ENCODE measurements around the gene ZNF536. TPM values are rescaled to one million over a fixed set of nuclear protein-coding genes. Genes with fewer than 3 reads are reported as not detected.
"Not testable (repeated sequence)": the region's sequence is repeated elsewhere in the genome, so short reads cannot be mapped to it uniquely, and the experiment has no call there.

The ZNF536 gene
- total RNA-seq, 1 experiment from 2014 or later: not detected

DNA sequence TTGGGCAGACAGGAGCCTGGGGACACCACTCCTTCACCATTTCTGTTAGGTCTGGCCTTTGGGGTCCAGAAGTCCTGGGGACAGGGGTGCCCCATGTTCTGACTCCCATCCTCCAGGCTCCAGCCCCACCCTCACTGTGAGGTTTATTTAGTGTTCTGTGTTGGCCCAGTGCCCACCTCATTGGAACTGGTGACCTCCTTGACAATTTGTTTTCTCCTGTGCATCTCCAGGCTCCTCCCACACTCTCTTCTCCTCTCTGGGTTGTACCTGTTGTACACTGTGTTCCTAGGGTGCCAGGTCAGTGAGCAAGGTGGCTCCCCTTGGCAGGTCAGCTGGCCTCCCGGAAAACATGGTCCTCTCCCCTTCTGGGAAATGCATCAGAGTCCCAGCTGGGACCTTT is 110.8 kb downstream of the ZNF536 start:
- Histone ChIP-seq H3K14ac (ENCODE audit: insufficient read depth, low read length) (no peak overlapping the region), H3K56ac (ENCODE audit: insufficient read length, low read depth, low read length) (no peak overlapping the region)
- WGBS (ENCODE audit: extremely low coverage, insufficient read length, low lambda C conversion rate): no CpG with 5 or more reads among the region's 1 CpG

DNA sequence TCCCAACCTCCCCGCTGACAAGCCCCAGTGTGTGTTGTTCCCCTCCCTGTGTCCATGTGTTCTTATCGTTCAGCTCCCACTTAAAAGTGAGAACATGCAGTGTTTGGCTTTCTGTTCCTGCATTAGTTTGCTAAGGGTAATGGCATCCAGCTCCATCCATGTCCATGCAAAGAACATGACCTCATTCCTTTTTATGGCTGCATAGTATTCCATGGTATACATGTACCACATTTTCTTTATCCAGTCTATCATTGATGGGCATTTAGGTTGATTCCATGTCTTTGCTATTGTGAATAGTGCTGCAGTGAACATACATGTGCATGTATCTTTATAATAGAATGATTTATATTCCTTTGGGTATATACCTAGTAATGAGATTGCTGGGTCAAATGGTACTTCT is 114.1 kb downstream of the ZNF536 start:
- WGBS (ENCODE audit: extremely low coverage, insufficient read length, low lambda C conversion rate): no CpG with 5 or more reads among the region's 2 CpGs
- not testable (repeated sequence) for H3K27ac Mint-ChIP-seq

More for the DNA sequence above, 110.8 kb downstream of the ZNF536 start:
- Histone ChIP-seq H2BK15ac (ENCODE audit: low read depth, low read length) (no peak overlapping the region), H3K23me2 (ENCODE audit: insufficient read length, low read depth, low read length, poor library complexity, severe bottlenecking) (no peaks in the 10 kb centered on the region), H4K20me1 (ENCODE audit: control insufficient read depth, insufficient read depth, insufficient read length) (no peaks in the 10 kb centered on the region), H3K27ac (ENCODE audit: insufficient read length, low read depth, low read length) (no peak overlapping the region), H2AK5ac (ENCODE audit: insufficient read length, low read length) (no peak overlapping the region), H3K18ac (ENCODE audit: insufficient read length, low read depth, low read length) (no peak overlapping the region), H4K91ac (ENCODE audit: insufficient read length, low read depth, low read length) (no peak overlapping the region), H2AFZ (ENCODE audit: low read length) (no peak overlapping the region), H2BK12ac (ENCODE audit: insufficient read length, low read depth, low read length) (no peak overlapping the region), H3K23ac (ENCODE audit: insufficient read length, low read depth, low read length) (no peak overlapping the region), H3K9ac (ENCODE audit: extremely low read depth, insufficient read length, low read length) (no peak overlapping the region), H3T11ph (ENCODE audit: low read length) (no peak overlapping the region), H3K4me2 (ENCODE audit: insufficient read depth, insufficient read length, low read length) (no peak overlapping the region), H3K79me1 (ENCODE audit: insufficient read depth, low read depth, low read length, poor library complexity, severe bottlenecking) (no peaks in the 10 kb centered on the region), H2BK120ac (ENCODE audit: low read depth, low read length, poor library complexity, severe bottlenecking) (no peak overlapping the region), H3K4me1 (ENCODE audit: insufficient read depth, low read length) (no peaks in the 10 kb centered on the region), H4K8ac (replicated peaks; ENCODE audit: insufficient read length, low read depth, low read length) (no peak overlapping the region), H2BK5ac (ENCODE audit: insufficient read length, low read length) (no peak overlapping the region), H3K27me3 (ENCODE audit: insufficient read depth, low read length) (no peaks in the 10 kb centered on the region), H2BK20ac (ENCODE audit: low read depth, low read length, poor library complexity, severe bottlenecking) (no peak overlapping the region), H3K79me2 (ENCODE audit: insufficient read depth, low read length) (no peaks in the 10 kb centered on the region; the same call in 1 of the 2 replicates), H4K5ac (ENCODE audit: insufficient read length, low read depth, low read length) (no peak overlapping the region), H3K9me3 (ENCODE audit: control insufficient read depth, low read depth, low read length) (no peaks in the 10 kb centered on the region), H3K4ac (ENCODE audit: low read depth, low read length) (no peak overlapping the region)
- Mint-ChIP-seq H3K4me3 (no peak overlapping the region), H3K27ac (no peak overlapping the region), H3K36me3 (ENCODE audit: insufficient read depth in 1 of 3, low read depth in 3 of 3) (no peaks in the 10 kb centered on the region), H3K4me1 (0 out of 4 replicates have a peak, but pooled peaks cover 0 to 7% of the 10 kb centered on the region in 2 experiments), H3K9me3 (no peaks in the 10 kb centered on the region; a peak in 2 of 5 replicates), H3K27me3 (ENCODE audit: low read depth) (peaks cover 7% of the 10 kb centered on the region)
- TF ChIP-seq, protein P1, sequence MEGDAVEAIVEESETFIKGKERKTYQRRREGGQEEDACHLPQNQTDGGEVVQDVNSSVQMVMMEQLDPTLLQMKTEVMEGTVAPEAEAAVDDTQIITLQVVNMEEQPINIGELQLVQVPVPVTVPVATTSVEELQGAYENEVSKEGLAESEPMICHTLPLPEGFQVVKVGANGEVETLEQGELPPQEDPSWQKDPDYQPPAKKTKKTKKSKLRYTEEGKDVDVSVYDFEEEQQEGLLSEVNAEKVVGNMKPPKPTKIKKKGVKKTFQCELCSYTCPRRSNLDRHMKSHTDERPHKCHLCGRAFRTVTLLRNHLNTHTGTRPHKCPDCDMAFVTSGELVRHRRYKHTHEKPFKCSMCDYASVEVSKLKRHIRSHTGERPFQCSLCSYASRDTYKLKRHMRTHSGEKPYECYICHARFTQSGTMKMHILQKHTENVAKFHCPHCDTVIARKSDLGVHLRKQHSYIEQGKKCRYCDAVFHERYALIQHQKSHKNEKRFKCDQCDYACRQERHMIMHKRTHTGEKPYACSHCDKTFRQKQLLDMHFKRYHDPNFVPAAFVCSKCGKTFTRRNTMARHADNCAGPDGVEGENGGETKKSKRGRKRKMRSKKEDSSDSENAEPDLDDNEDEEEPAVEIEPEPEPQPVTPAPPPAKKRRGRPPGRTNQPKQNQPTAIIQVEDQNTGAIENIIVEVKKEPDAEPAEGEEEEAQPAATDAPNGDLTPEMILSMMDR (conservative IDR thresholded peaks at IDR 0.05): no peak
- no peak for DNase-seq

More for the DNA sequence above, 114.1 kb downstream of the ZNF536 start:
- not testable (repeated sequence) for H3K9ac ChIP-seq (ENCODE audit: extremely low read depth, insufficient read length, low read length); H3K23ac ChIP-seq (ENCODE audit: insufficient read length, low read depth, low read length); H2BK12ac ChIP-seq (ENCODE audit: insufficient read length, low read depth, low read length); H2BK5ac ChIP-seq (ENCODE audit: insufficient read length, low read length); DNase-seq; H3K4me2 ChIP-seq (ENCODE audit: insufficient read depth, insufficient read length, low read length); H2AFZ ChIP-seq (ENCODE audit: low read length); H4K5ac ChIP-seq (ENCODE audit: insufficient read length, low read depth, low read length); H3K36me3 Mint-ChIP-seq (ENCODE audit: insufficient read depth in 1 of 3, low read depth in 3 of 3); H3K14ac ChIP-seq (ENCODE audit: insufficient read depth, low read length); H3K9me3 ChIP-seq (ENCODE audit: control insufficient read depth, low read depth, low read length); H2BK20ac ChIP-seq (ENCODE audit: low read depth, low read length, poor library complexity, severe bottlenecking); H3T11ph ChIP-seq (ENCODE audit: low read length); H2BK15ac ChIP-seq (ENCODE audit: low read depth, low read length); H3K79me2 ChIP-seq (ENCODE audit: insufficient read depth, low read length); H3K56ac ChIP-seq (ENCODE audit: insufficient read length, low read depth, low read length); H3K18ac ChIP-seq (ENCODE audit: insufficient read length, low read depth, low read length); H3K9me3 Mint-ChIP-seq; H4K91ac ChIP-seq (ENCODE audit: insufficient read length, low read depth, low read length); H3K27ac ChIP-seq (ENCODE audit: insufficient read length, low read depth, low read length); H2BK120ac ChIP-seq (ENCODE audit: low read depth, low read length, poor library complexity, severe bottlenecking); H3K27me3 Mint-ChIP-seq (ENCODE audit: low read depth); H2AK5ac ChIP-seq (ENCODE audit: insufficient read length, low read length); H3K23me2 ChIP-seq (ENCODE audit: insufficient read length, low read depth, low read length, poor library complexity, severe bottlenecking); H4K8ac ChIP-seq (replicated peaks; ENCODE audit: insufficient read length, low read depth, low read length); H3K4me1 ChIP-seq (ENCODE audit: insufficient read depth, low read length); H3K4ac ChIP-seq (ENCODE audit: low read depth, low read length); H3K27me3 ChIP-seq (ENCODE audit: insufficient read depth, low read length); H3K4me3 Mint-ChIP-seq; H4K20me1 ChIP-seq (ENCODE audit: control insufficient read depth, insufficient read depth, insufficient read length); H3K79me1 ChIP-seq (ENCODE audit: insufficient read depth, low read depth, low read length, poor library complexity, severe bottlenecking)
- H3K4me1 Mint-ChIP-seq: peaks cover 16 to 22% of the 10 kb centered on the region in 2 experiments

All from H9 (cell line).